Neutrophil (primary cell): ENCODE results near the gene ASPSCR1.

Experiments used
- H3K27ac ChIP-seq: fragments of 200-600 bp; sonication (generic); 2 replicates; pipeline ENCODE4 v1.5.1; 2016; ENCODE audit warnings: mild to moderate bottlenecking, moderate library complexity
- H3K27me3 ChIP-seq: fragments of 200-600 bp; sonication (generic); 2 replicates; pipeline ENCODE4 v1.6.0; 2016; ENCODE audit warnings: mild to moderate bottlenecking
- H3K36me3 ChIP-seq: fragments of 200-600 bp; sonication (generic); 2 replicates; pipeline ENCODE4 v1.5.1; 2017
- H3K4me1 ChIP-seq, 2 experiments: fragments of 200-600 bp in 1 of 2; sonication (generic) in 1 of 2; 1 replicate in 1 of 2; 2 replicates in 1 of 2; pipeline versions ENCODE4 v1.5.1 to v1.6.1; 2013 to 2016; ENCODE audit warnings: low read depth in 1 of 2, low read length in 1 of 2, mild to moderate bottlenecking in 1 of 2, moderate library complexity in 1 of 2; ENCODE audit not compliant: control insufficient read depth in 1 of 2, insufficient read depth in 1 of 2
- H3K4me3 ChIP-seq, 2 experiments: fragments of 200-600 bp in 1 of 2; sonication (generic) in 1 of 2; 1 replicate in 1 of 2; 2 replicates in 1 of 2; pipeline ENCODE4 v1.5.1; 2013 to 2016; ENCODE audit warnings: low read depth in 1 of 2, low read length in 1 of 2, mild to moderate bottlenecking in 1 of 2, moderate library complexity in 1 of 2
- H3K9me3 ChIP-seq: fragments of 200-600 bp; sonication (generic); 2 replicates; pipeline ENCODE4 v1.5.1; 2016
- CTCF ChIP-seq: fragments of 200-600 bp; sonication (generic); IDR thresholded peaks from 2 replicates; pipeline ENCODE4 v1.5.1; 2016; ENCODE audit warnings: antibody characterized with exemption

Gene ASPSCR1

GRCh38 chr17:82003411-82004381, 26.3 kb downstream of the ASPSCR1 start:
- H3K36me3 ChIP-seq = no peaks in the 10 kb centered on the region
- H3K27me3 ChIP-seq = no peaks in the 10 kb centered on the region
- TF ChIP-seq CTCF = no peak
- H3K27ac ChIP-seq = no peak overlapping the region
- H3K4me3 ChIP-seq = no peak overlapping the region
- no peaks in the 10 kb centered on the region for H3K9me3 ChIP-seq
- H3K4me1 ChIP-seq = no peaks in the 10 kb centered on the region

GRCh38 chr17:82004517-82005455, 27.4 kb downstream of the ASPSCR1 start:
- Histone ChIP-seq H3K4me3 (no peak overlapping the region), H3K36me3 (no peaks in the 10 kb centered on the region), H3K4me1 (no peaks in the 10 kb centered on the region), H3K27me3 (no peaks in the 10 kb centered on the region), H3K27ac (no peak overlapping the region), H3K9me3 (no peaks in the 10 kb centered on the region)
- no peak for TF ChIP-seq CTCF

GRCh38 chr17:82005701-82006348, 28.4 kb downstream of the ASPSCR1 start:
- Histone ChIP-seq H3K4me3 (no peak overlapping the region), H3K36me3 (no peaks in the 10 kb centered on the region), H3K4me1 (no peaks in the 10 kb centered on the region), H3K27ac (no peak overlapping the region), H3K9me3 (no peaks in the 10 kb centered on the region), H3K27me3 (no peaks in the 10 kb centered on the region)
- no peak for TF ChIP-seq CTCF

GRCh38 chr17:82006468-82007227, 29.2 kb downstream of the ASPSCR1 start:
- no peak overlapping the region for H3K27ac ChIP-seq
- TF ChIP-seq CTCF = no peak
- no peak overlapping the region for H3K4me3 ChIP-seq
- no peaks in the 10 kb centered on the region for H3K9me3 ChIP-seq
- no peaks in the 10 kb centered on the region for H3K27me3 ChIP-seq
- H3K4me1 ChIP-seq = no peaks in the 10 kb centered on the region
- peaks cover 4% of the 10 kb centered on the region for H3K36me3 ChIP-seq

- Histone ChIP-seq H3K4me1 (no peaks in the 10 kb centered on the region), H3K4me3 (no peak overlapping the region), H3K27me3 (no peaks in the 10 kb centered on the region), H3K9me3 (no peaks in the 10 kb centered on the region), H3K36me3 (peaks cover 10% of the 10 kb centered on the region), H3K27ac (no peak overlapping the region)
- TF ChIP-seq CTCF = no peak
Measured at GRCh38 chr17:82007228-82007494, 29.7 kb downstream of the ASPSCR1 start.
